ENCODE measurements around the gene DCAKD. TPM values are rescaled to one million over a fixed set of nuclear protein-coding genes. Genes with fewer than 3 reads are reported as not detected.

The DCAKD gene
- total RNA-seq, 1 experiment from 2014 or later, result 31.9 TPM

GRCh38 chr17:44979426-44979995 lies 71.9 kb downstream of the DCAKD start:
- no peaks in the 10 kb centered on the region for H3K36me3 ChIP-seq (ENCODE audit: control insufficient read depth in 1 of 2, insufficient read depth in 2 of 2, low read length in 2 of 2)
- no peak overlapping the region for H3K4me3 ChIP-seq (replicated peaks in 1 of 2; ENCODE audit: low read depth in 1 of 2, low read length in 2 of 2)
- no TSS peak for BruUV-seq (replicated peaks)
- no peaks in the 10 kb centered on the region for H3K27me3 ChIP-seq (ENCODE audit: insufficient read depth, low read length)
- no peaks in the 10 kb centered on the region for H3K9me2 ChIP-seq (ENCODE audit: insufficient read depth)
- H2AFZ ChIP-seq (ENCODE audit: low read depth, low read length, poor library complexity, severe bottlenecking), result no peak overlapping the region
- no peak overlapping the region for H3K9ac ChIP-seq (ENCODE audit: low read length)
- ChIA-PET CTCF (no interaction called here), POLR2A (no interaction called here), RAD21 (ENCODE audit: low non-redundant PET in 1 of 2, low total read pairs in 2 of 2, uncharacterized antibody in 2 of 2, unreplicated experiment in 2 of 2) (no interaction called here)
- H3K4me2 ChIP-seq (ENCODE audit: low read length), result no peak overlapping the region
- H4K20me1 ChIP-seq (ENCODE audit: insufficient read depth), result no peaks in the 10 kb centered on the region
- H3K27ac ChIP-seq (ENCODE audit: low read depth, low read length), result no peak overlapping the region
- no peak for DNase-seq (ENCODE audit: low read depth, low spot score)
- no peaks in the 10 kb centered on the region for H3K4me1 ChIP-seq (ENCODE audit: control insufficient read depth in 1 of 2, insufficient read depth in 2 of 2, low read length in 2 of 2)
- no peak for ATAC-seq
- intact Hi-C loops (cut with micrococcal nuclease), result no loop called here
- TF ChIP-seq, protein P1, sequence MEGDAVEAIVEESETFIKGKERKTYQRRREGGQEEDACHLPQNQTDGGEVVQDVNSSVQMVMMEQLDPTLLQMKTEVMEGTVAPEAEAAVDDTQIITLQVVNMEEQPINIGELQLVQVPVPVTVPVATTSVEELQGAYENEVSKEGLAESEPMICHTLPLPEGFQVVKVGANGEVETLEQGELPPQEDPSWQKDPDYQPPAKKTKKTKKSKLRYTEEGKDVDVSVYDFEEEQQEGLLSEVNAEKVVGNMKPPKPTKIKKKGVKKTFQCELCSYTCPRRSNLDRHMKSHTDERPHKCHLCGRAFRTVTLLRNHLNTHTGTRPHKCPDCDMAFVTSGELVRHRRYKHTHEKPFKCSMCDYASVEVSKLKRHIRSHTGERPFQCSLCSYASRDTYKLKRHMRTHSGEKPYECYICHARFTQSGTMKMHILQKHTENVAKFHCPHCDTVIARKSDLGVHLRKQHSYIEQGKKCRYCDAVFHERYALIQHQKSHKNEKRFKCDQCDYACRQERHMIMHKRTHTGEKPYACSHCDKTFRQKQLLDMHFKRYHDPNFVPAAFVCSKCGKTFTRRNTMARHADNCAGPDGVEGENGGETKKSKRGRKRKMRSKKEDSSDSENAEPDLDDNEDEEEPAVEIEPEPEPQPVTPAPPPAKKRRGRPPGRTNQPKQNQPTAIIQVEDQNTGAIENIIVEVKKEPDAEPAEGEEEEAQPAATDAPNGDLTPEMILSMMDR (IDR thresholded peaks at IDR 0.05 in 2 of 3, conservative IDR thresholded peaks at IDR 0.05 in 1 of 3; ENCODE audit: borderline replicate concordance in 1 of 3, insufficient read depth in 1 of 3, low read depth in 2 of 3, low read length in 2 of 3), result no peak
- TF ChIP-seq ZFX (IDR thresholded peaks at IDR 0.05) (no peak), TCF7L2 (IDR thresholded peaks at IDR 0.05; ENCODE audit: borderline replicate concordance, extremely low read depth, insufficient read depth, insufficient read length) (no peak), POLR2AphosphoS5 (IDR thresholded peaks at IDR 0.05; ENCODE audit: low read depth, low read length) (no peak), EZH2 (IDR thresholded peaks at IDR 0.05) (no peak), YY1 (IDR thresholded peaks at IDR 0.05; ENCODE audit: extremely low read depth, insufficient replicate concordance, low read depth, low read length) (no peak), RAD21 (IDR thresholded peaks at IDR 0.05; ENCODE audit: low read depth) (no peak), ELF1 (IDR thresholded peaks at IDR 0.05; ENCODE audit: borderline replicate concordance, low read depth) (no peak), POLR2A (IDR thresholded peaks at IDR 0.05; ENCODE audit: borderline replicate concordance, extremely low read depth, insufficient read depth, insufficient read length) (no peak), MAX (IDR thresholded peaks at IDR 0.05) (no peak), JUND (IDR thresholded peaks at IDR 0.05) (no peak), SP1 (IDR thresholded peaks at IDR 0.05; ENCODE audit: low read depth) (no peak), CEBPB (IDR thresholded peaks at IDR 0.05; ENCODE audit: low read depth) (no peak), SIN3A (IDR thresholded peaks at IDR 0.05; ENCODE audit: low read depth) (no peak), ZNF274 (IDR thresholded peaks at IDR 0.05; ENCODE audit: low read depth, low read length) (no peak), EGR1 (IDR thresholded peaks at IDR 0.05; ENCODE audit: low read depth) (no peak), SRF (IDR thresholded peaks at IDR 0.05; ENCODE audit: low read depth) (no peak)
- TF ChIP-seq, protein P2, sequence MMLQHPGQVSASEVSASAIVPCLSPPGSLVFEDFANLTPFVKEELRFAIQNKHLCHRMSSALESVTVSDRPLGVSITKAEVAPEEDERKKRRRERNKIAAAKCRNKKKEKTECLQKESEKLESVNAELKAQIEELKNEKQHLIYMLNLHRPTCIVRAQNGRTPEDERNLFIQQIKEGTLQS (IDR thresholded peaks at IDR 0.05), result no peak
- H3K9me3 ChIP-seq (ENCODE audit: control insufficient read depth in 1 of 2, insufficient read depth in 1 of 2, low read depth in 1 of 2, low read length in 2 of 2), result no peaks in the 10 kb centered on the region
- no peaks in the 10 kb centered on the region for H3K79me2 ChIP-seq (ENCODE audit: insufficient read depth, low read length)
